Measurements from ENCODE around the gene KRTAP10-2.

DNA sequence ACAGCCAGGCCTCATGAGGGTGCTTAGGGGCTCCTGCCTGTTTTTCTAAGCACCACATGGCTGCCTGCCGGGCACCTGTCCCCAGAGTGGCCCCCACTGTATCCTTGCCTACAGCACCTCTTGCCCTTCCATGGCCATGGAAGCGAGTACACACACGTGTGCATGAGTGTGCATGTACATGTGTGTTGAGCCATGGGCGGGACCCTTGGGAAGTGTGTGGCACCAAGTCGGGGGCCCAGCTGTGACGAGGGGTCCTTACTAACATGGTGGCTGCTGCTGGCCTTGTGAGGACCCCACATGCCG is 37.1 kb downstream of the KRTAP10-2 start:
- TF ChIP-seq, protein P1, sequence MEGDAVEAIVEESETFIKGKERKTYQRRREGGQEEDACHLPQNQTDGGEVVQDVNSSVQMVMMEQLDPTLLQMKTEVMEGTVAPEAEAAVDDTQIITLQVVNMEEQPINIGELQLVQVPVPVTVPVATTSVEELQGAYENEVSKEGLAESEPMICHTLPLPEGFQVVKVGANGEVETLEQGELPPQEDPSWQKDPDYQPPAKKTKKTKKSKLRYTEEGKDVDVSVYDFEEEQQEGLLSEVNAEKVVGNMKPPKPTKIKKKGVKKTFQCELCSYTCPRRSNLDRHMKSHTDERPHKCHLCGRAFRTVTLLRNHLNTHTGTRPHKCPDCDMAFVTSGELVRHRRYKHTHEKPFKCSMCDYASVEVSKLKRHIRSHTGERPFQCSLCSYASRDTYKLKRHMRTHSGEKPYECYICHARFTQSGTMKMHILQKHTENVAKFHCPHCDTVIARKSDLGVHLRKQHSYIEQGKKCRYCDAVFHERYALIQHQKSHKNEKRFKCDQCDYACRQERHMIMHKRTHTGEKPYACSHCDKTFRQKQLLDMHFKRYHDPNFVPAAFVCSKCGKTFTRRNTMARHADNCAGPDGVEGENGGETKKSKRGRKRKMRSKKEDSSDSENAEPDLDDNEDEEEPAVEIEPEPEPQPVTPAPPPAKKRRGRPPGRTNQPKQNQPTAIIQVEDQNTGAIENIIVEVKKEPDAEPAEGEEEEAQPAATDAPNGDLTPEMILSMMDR (IDR thresholded peaks at IDR 0.05) = no peak
- TF ChIP-seq POLR2A (IDR thresholded peaks at IDR 0.05; ENCODE audit: low read depth) = no peak
- no peak for TF ChIP-seq POLR2AphosphoS5 (IDR thresholded peaks at IDR 0.05)

All from esophagus muscularis mucosa (tissue), 3 donors.